ENCODE data around the gene HS3ST6. TPM values are rescaled to one million over a fixed set of nuclear protein-coding genes. Genes with fewer than 3 reads are reported as not detected.

Gene HS3ST6
- total RNA-seq, 1 experiment from 2014 or later = 1.0 TPM

DNA sequence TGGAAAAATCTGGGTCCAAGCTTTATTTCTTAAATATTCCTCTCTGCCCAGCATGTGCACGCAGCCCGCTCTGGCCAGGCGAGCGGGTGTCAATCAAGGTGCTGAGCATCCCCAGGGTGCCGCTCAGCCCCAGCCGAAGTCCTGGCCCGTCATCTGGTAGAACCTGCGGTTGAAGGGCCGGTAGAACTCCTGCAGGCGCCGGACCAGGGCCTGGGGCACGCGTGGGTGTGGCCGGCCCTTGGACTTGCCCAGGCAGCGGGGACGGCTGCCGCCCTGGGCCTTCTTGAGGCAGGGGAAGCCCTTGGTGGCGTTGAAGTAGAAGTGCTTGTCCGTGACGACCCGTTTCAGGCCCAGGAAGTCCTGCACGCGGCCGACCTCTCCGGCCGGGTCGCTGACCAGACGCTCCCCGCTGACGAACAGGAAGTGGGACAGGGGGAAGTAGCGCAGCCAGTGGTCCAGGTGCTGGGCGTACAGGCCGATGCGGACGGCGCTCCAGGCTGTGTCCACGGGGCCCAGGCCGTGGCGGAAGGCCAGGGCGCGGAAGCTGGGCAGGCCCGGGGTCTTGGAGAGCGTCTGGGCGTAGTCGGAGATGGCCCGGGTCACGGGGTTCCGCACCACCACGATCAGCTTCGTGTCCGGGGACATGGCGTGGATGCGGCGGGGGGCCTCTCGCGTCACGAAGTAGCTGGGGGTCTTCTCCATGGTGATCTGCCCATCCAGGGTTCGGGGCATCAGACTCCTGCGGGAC lies 6.6 kb downstream of the HS3ST6 start:
- Mint-ChIP-seq H3K27me3 (ENCODE audit: low read depth) (peaks cover 29% of the 10 kb centered on the region), H3K4me3 (no peak overlapping the region), H3K27ac (no peak overlapping the region), H3K36me3 (no peaks in the 10 kb centered on the region), H3K9me3 (no peaks in the 10 kb centered on the region), H3K4me1 (peaks cover 25% of the 10 kb centered on the region)
- ChIA-PET CTCF (interaction anchor here (0.6 kb wide), 1 partner anchor 30 kb away, joined by 3 read pairs; no protein-coding TSS in a partner anchor), POLR2A (no interaction called here)
- no peak for DNase-seq (ENCODE audit: low spot score)
- no peak for ATAC-seq
- no peak for TF ChIP-seq ZNF138 (CRISPR knock-in tag; conservative IDR thresholded peaks at IDR 0.05)
- TF ChIP-seq, protein P1, sequence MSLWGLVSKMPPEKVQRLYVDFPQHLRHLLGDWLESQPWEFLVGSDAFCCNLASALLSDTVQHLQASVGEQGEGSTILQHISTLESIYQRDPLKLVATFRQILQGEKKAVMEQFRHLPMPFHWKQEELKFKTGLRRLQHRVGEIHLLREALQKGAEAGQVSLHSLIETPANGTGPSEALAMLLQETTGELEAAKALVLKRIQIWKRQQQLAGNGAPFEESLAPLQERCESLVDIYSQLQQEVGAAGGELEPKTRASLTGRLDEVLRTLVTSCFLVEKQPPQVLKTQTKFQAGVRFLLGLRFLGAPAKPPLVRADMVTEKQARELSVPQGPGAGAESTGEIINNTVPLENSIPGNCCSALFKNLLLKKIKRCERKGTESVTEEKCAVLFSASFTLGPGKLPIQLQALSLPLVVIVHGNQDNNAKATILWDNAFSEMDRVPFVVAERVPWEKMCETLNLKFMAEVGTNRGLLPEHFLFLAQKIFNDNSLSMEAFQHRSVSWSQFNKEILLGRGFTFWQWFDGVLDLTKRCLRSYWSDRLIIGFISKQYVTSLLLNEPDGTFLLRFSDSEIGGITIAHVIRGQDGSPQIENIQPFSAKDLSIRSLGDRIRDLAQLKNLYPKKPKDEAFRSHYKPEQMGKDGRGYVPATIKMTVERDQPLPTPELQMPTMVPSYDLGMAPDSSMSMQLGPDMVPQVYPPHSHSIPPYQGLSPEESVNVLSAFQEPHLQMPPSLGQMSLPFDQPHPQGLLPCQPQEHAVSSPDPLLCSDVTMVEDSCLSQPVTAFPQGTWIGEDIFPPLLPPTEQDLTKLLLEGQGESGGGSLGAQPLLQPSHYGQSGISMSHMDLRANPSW (CRISPR knock-in tag; conservative IDR thresholded peaks at IDR 0.05; ENCODE audit: low read depth) = no peak
- TF ChIP-seq, protein P2, sequence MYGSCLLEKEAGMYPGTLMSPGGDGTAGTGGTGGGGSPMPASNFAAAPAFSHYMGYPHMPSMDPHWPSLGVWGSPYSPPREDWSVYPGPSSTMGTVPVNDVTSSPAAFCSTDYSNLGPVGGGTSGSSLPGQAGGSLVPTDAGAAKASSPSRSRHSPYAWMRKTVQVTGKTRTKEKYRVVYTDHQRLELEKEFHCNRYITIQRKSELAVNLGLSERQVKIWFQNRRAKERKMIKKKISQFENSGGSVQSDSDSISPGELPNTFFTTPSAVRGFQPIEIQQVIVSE (CRISPR knock-in tag; IDR thresholded peaks at IDR 0.05; ENCODE audit: borderline replicate concordance) = no peak
- TF ChIP-seq, protein P3, sequence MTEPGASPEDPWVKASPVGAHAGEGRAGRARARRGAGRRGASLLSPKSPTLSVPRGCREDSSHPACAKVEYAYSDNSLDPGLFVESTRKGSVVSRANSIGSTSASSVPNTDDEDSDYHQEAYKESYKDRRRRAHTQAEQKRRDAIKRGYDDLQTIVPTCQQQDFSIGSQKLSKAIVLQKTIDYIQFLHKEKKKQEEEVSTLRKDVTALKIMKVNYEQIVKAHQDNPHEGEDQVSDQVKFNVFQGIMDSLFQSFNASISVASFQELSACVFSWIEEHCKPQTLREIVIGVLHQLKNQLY (CRISPR knock-in tag; IDR thresholded peaks at IDR 0.05) = no peak
- no peak for TF ChIP-seq FOXJ3 (CRISPR knock-in tag; IDR thresholded peaks at IDR 0.05; ENCODE audit: borderline replicate concordance)
- TF ChIP-seq, protein P4, sequence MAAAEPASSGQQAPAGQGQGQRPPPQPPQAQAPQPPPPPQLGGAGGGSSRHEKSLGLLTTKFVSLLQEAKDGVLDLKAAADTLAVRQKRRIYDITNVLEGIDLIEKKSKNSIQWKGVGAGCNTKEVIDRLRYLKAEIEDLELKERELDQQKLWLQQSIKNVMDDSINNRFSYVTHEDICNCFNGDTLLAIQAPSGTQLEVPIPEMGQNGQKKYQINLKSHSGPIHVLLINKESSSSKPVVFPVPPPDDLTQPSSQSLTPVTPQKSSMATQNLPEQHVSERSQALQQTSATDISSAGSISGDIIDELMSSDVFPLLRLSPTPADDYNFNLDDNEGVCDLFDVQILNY (CRISPR knock-in tag; IDR thresholded peaks at IDR 0.05) = no peak
- TF ChIP-seq, protein P5, sequence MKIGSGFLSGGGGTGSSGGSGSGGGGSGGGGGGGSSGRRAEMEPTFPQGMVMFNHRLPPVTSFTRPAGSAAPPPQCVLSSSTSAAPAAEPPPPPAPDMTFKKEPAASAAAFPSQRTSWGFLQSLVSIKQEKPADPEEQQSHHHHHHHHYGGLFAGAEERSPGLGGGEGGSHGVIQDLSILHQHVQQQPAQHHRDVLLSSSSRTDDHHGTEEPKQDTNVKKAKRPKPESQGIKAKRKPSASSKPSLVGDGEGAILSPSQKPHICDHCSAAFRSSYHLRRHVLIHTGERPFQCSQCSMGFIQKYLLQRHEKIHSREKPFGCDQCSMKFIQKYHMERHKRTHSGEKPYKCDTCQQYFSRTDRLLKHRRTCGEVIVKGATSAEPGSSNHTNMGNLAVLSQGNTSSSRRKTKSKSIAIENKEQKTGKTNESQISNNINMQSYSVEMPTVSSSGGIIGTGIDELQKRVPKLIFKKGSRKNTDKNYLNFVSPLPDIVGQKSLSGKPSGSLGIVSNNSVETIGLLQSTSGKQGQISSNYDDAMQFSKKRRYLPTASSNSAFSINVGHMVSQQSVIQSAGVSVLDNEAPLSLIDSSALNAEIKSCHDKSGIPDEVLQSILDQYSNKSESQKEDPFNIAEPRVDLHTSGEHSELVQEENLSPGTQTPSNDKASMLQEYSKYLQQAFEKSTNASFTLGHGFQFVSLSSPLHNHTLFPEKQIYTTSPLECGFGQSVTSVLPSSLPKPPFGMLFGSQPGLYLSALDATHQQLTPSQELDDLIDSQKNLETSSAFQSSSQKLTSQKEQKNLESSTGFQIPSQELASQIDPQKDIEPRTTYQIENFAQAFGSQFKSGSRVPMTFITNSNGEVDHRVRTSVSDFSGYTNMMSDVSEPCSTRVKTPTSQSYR (CRISPR knock-in tag; IDR thresholded peaks at IDR 0.05) = no peak
- no peak for TF ChIP-seq MYBL2 (CRISPR knock-in tag; IDR thresholded peaks at IDR 0.05)
- TF ChIP-seq ZNF121 (CRISPR knock-in tag; IDR thresholded peaks at IDR 0.05) = peak; percentile 43; the same call in 1 of the 2 replicates

DNA sequence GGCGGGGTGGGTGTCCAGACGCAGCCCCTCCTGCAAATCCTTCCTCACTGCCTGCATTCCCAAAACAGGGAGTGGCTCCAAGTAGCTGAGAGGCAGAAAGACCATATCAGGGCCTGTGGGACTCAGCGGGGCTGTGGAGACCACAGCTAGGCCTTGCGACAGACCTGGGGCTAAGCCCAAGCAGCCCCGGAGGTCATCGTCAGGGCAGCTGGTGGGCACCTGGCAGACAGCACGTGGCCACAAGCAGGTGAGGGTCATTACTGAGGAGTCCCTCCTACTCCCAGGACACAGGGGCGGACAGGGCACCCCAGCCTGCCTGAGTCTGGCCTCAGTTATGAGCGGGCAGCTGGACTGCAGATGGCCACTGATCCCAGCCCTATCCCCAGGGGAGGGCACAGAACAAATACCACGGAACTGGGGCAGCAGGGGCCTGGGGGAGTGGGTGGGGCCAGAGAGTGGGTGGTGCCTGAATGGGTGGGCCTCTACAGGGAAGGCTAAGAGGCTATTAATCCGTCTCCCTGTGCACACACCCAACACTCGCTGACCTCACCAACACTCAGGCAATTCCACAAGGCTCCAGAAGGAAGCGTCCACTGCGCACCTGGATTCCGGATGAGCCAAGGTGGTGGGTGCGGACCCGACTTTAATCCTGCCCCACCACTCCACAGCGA lies 8.5 kb downstream of the HS3ST6 start:
- no peaks in the 10 kb centered on the region for H3K36me3 Mint-ChIP-seq

More for the DNA sequence above, 8.5 kb downstream of the HS3ST6 start:
- Mint-ChIP-seq H3K9me3 (no peaks in the 10 kb centered on the region), H3K27me3 (ENCODE audit: low read depth) (peaks cover 11% of the 10 kb centered on the region), H3K27ac (no peak overlapping the region), H3K4me3 (no peak overlapping the region), H3K4me1 (peaks cover 13% of the 10 kb centered on the region)
- ChIA-PET POLR2A (interaction anchor here (0.6 to 1.4 kb wide), 2 partner anchors 17 to 140 kb away, joined by 3 to 4 read pairs; no protein-coding TSS in a partner anchor), CTCF (interaction anchor here (0.8 to 1.6 kb wide), 4 partner anchors 11 to 32 kb away, joined by 3 to 5 read pairs (median 4); no protein-coding TSS in a partner anchor)
- DNase-seq (ENCODE audit: low spot score) (no peak), ATAC-seq (no peak)
- TF ChIP-seq, protein P6, sequence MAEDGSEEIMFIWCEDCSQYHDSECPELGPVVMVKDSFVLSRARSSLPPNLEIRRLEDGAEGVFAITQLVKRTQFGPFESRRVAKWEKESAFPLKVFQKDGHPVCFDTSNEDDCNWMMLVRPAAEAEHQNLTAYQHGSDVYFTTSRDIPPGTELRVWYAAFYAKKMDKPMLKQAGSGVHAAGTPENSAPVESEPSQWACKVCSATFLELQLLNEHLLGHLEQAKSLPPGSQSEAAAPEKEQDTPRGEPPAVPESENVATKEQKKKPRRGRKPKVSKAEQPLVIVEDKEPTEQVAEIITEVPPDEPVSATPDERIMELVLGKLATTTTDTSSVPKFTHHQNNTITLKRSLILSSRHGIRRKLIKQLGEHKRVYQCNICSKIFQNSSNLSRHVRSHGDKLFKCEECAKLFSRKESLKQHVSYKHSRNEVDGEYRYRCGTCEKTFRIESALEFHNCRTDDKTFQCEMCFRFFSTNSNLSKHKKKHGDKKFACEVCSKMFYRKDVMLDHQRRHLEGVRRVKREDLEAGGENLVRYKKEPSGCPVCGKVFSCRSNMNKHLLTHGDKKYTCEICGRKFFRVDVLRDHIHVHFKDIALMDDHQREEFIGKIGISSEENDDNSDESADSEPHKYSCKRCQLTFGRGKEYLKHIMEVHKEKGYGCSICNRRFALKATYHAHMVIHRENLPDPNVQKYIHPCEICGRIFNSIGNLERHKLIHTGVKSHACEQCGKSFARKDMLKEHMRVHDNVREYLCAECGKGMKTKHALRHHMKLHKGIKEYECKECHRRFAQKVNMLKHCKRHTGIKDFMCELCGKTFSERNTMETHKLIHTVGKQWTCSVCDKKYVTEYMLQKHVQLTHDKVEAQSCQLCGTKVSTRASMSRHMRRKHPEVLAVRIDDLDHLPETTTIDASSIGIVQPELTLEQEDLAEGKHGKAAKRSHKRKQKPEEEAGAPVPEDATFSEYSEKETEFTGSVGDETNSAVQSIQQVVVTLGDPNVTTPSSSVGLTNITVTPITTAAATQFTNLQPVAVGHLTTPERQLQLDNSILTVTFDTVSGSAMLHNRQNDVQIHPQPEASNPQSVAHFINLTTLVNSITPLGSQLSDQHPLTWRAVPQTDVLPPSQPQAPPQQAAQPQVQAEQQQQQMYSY (CRISPR knock-in tag; IDR thresholded peaks at IDR 0.05) = no peak
- TF ChIP-seq SMAD4 (CRISPR knock-in tag; IDR thresholded peaks at IDR 0.05) (no peak), CBFB (CRISPR knock-in tag; IDR thresholded peaks at IDR 0.05; ENCODE audit: low read depth) (no peak), JAZF1 (CRISPR knock-in tag; IDR thresholded peaks at IDR 0.05) (no peak), GABPB1 (CRISPR knock-in tag; IDR thresholded peaks at IDR 0.05) (no peak), ZNF671 (CRISPR knock-in tag; IDR thresholded peaks at IDR 0.05) (no peak)
- TF ChIP-seq, protein P7, sequence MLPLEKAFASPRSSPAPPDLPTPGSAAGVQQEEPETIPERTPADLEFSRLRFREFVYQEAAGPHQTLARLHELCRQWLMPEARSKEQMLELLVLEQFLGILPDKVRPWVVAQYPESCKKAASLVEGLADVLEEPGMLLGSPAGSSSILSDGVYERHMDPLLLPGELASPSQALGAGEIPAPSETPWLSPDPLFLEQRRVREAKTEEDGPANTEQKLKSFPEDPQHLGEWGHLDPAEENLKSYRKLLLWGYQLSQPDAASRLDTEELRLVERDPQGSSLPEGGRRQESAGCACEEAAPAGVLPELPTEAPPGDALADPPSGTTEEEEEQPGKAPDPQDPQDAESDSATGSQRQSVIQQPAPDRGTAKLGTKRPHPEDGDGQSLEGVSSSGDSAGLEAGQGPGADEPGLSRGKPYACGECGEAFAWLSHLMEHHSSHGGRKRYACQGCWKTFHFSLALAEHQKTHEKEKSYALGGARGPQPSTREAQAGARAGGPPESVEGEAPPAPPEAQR (CRISPR knock-in tag; IDR thresholded peaks at IDR 0.05) = no peak

Data from WTC11 (cell line).